Calu3 (cell line): ENCODE data around the gene HS3ST6. TPM values are rescaled to one million over a fixed set of nuclear protein-coding genes. Genes with fewer than 3 reads are reported as not detected.

ENCODE experiments used
- BruUV-seq: library from RNA; stranded (reverse); fragments of 400-500 nt; replicated peaks from 2 replicates; lab custom pipeline; 2021; lab: Mats Ljungman, UMichigan
- CTCF ChIA-PET: fragments of 300-600 bp; sonication (Branson Sonifier 250); formaldehyde crosslinking; loops from one replicate; lab custom pipeline; 2022; ENCODE audit warnings: antibody characterized with exemption; lab: Charles Lee
- DNase-seq: peaks from one replicate; pipeline ENCODE4 v3.0.0; 2022
- H3K27ac Mint-ChIP-seq: one replicate; pipeline ENCODE4 v1.8.0; 2022; ENCODE audit warnings: mixed read lengths; ENCODE audit not compliant: unreplicated experiment
- H3K27me3 Mint-ChIP-seq: one replicate; pipeline ENCODE4 v1.8.0; 2022; ENCODE audit warnings: mixed read lengths; ENCODE audit not compliant: unreplicated experiment
- H3K36me3 Mint-ChIP-seq: one replicate; pipeline ENCODE4 v1.8.0; 2022; ENCODE audit warnings: mild to moderate bottlenecking, moderate library complexity, mixed read lengths; ENCODE audit not compliant: insufficient read depth, unreplicated experiment
- H3K4me1 Mint-ChIP-seq: one replicate; pipeline ENCODE4 v1.8.0; 2022; ENCODE audit warnings: mild to moderate bottlenecking, low read depth, mixed read lengths; ENCODE audit not compliant: unreplicated experiment
- H3K4me3 Mint-ChIP-seq: one replicate; pipeline ENCODE4 v1.8.0; 2022; ENCODE audit warnings: mild to moderate bottlenecking, low read depth, moderate library complexity, mixed read lengths; ENCODE audit not compliant: unreplicated experiment
- H3K9me3 Mint-ChIP-seq: one replicate; pipeline ENCODE4 v1.8.0; 2022; ENCODE audit warnings: low read depth, mixed read lengths; ENCODE audit not compliant: unreplicated experiment
- intact Hi-C: fragments of 100-400 bp; cut with micrococcal nuclease; formaldehyde crosslinking; loops from one replicate; pipeline ENCODE4 v1.10.0; 2022; ENCODE audit not compliant: unreplicated experiment
- total RNA-seq: library from RNA; stranded (reverse); gene quantifications from 2 replicates; pipeline ENCODE4 v1.2.3, GENCODE V29; 2022
- TF ChIP-seq, protein P1 (sequence below): fragments of 200-600 bp; IDR thresholded peaks from one replicate; pipeline ENCODE4 v1.8.0; 2022; ENCODE audit warnings: antibody characterized with exemption; ENCODE audit not compliant: unreplicated experiment

The HS3ST6 gene
- total RNA-seq, 1 experiment from 2014 or later = not detected

GRCh38 chr16:1863681-1864460 lies 54.3 kb downstream of the HS3ST6 start:
- Mint-ChIP-seq H3K4me3 (no peak overlapping the region), H3K4me1 (no peaks in the 10 kb centered on the region), H3K27ac (no peak overlapping the region), H3K36me3 (no peaks in the 10 kb centered on the region), H3K27me3 (peaks cover 36% of the 10 kb centered on the region), H3K9me3 (no peaks in the 10 kb centered on the region)
- BruUV-seq = no TSS peak
- CTCF ChIA-PET = interaction anchor here (0.6 to 1.3 kb wide), 4 partner anchors 44 to 276 kb away, joined by 3 to 6 read pairs (median 3); no protein-coding TSS in a partner anchor
- TF ChIP-seq, protein P1, sequence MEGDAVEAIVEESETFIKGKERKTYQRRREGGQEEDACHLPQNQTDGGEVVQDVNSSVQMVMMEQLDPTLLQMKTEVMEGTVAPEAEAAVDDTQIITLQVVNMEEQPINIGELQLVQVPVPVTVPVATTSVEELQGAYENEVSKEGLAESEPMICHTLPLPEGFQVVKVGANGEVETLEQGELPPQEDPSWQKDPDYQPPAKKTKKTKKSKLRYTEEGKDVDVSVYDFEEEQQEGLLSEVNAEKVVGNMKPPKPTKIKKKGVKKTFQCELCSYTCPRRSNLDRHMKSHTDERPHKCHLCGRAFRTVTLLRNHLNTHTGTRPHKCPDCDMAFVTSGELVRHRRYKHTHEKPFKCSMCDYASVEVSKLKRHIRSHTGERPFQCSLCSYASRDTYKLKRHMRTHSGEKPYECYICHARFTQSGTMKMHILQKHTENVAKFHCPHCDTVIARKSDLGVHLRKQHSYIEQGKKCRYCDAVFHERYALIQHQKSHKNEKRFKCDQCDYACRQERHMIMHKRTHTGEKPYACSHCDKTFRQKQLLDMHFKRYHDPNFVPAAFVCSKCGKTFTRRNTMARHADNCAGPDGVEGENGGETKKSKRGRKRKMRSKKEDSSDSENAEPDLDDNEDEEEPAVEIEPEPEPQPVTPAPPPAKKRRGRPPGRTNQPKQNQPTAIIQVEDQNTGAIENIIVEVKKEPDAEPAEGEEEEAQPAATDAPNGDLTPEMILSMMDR = no peak
- intact Hi-C loops = loop anchor here (1.0 to 2.0 kb wide), 2 partner anchors 65 to 68 kb away; no protein-coding TSS in a partner anchor
- DNase-seq = no peak

DNA sequence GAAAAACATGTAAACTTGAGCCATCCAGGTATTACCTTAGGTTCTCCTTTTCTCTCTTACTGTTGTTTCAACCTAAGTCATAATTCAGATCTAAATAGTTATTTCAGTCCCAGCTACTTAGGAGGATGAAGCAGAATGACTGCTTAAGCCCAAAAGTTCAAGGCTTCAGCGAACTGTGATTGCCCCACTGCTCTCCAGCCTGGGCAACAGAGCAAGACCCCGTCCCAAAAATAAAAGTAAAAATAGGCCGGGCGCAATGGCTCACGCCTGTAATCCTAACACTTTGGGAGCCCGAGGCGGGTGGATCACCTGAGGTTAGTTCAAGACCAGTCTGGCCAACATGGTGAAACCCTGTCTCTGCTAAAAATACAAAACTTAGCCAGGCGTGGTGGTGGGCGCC lies 55.8 kb downstream of the HS3ST6 start:
- Mint-ChIP-seq H3K9me3 (no peaks in the 10 kb centered on the region), H3K4me3 (no peak overlapping the region), H3K36me3 (no peaks in the 10 kb centered on the region), H3K27ac (no peak overlapping the region), H3K4me1 (peaks cover 9% of the 10 kb centered on the region), H3K27me3 (peaks cover 51% of the 10 kb centered on the region)
- no TSS peak for BruUV-seq
- intact Hi-C loops = loop anchor here (2.0 kb wide), 1 partner anchor 66 kb away; no protein-coding TSS in a partner anchor
- TF ChIP-seq, protein P1 = no peak
- no peak for DNase-seq
- CTCF ChIA-PET = no interaction called here

DNA sequence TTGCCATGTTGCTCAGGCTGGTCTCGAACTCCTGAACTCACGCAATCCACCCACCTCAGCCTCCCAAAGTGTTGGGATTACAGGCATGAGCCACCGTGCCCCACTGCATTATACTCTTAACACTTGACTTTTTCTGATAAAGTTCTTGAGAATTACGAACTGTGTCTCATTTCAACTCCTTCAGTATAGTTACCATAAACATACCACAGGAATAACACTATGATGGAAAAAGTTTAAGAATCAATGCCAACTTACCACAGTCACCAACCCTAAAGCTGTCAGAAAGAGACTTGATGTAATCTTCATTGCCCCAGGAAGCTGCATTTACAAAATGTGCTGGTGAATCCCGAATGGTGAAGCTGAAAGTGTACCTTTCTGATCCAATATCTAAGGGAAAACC lies 56.5 kb downstream of the HS3ST6 start:
- intact Hi-C loops = loop anchor here (2.0 kb wide), 1 partner anchor 67 kb away; no protein-coding TSS in a partner anchor
- Mint-ChIP-seq H3K9me3 (no peaks in the 10 kb centered on the region), H3K27ac (no peak overlapping the region), H3K4me3 (no peak overlapping the region), H3K4me1 (peaks cover 9% of the 10 kb centered on the region), H3K36me3 (no peaks in the 10 kb centered on the region), H3K27me3 (peaks cover 57% of the 10 kb centered on the region)
- TF ChIP-seq, protein P1 = no peak
- no peak for DNase-seq
- no TSS peak for BruUV-seq
- CTCF ChIA-PET = interaction anchor here (0.7 to 1.7 kb wide), 2 partner anchors 70 to 474 kb away, joined by 4 to 7 read pairs; no protein-coding TSS in a partner anchor

Other genes starting within 250 kb of the HS3ST6 start
- gene JPT2, start 240.1 kb downstream of the HS3ST6 start, total RNA-seq = 167 and 185 TPM in 2 replicates
- 104 and 110 TPM in 2 replicates for gene MAPK8IP3, start 212.2 kb downstream of the HS3ST6 start, total RNA-seq
- 64.3 and 73.1 TPM in 2 replicates for gene NME3, start 146.9 kb downstream of the HS3ST6 start, total RNA-seq
- 30.8 and 42.2 TPM in 2 replicates for gene EME2, start 145.6 kb downstream of the HS3ST6 start, total RNA-seq
- 128 and 135 TPM in 2 replicates for gene MRPS34, start 145.3 kb downstream of the HS3ST6 start, total RNA-seq
- gene SPSB3, start 135.8 kb downstream of the HS3ST6 start, total RNA-seq = 44.3 and 45.2 TPM in 2 replicates
- 91.8 and 98.1 TPM in 2 replicates for gene NUBP2, start 135.5 kb downstream of the HS3ST6 start, total RNA-seq
- gene IGFALS, start 124.7 kb downstream of the HS3ST6 start, total RNA-seq = not detected in 2 replicates
- gene HAGH, start 91.6 kb downstream of the HS3ST6 start, total RNA-seq = 48.0 and 48.2 TPM in 2 replicates
- gene FAHD1, start 91.2 kb downstream of the HS3ST6 start, total RNA-seq = 33.1 and 43.3 TPM in 2 replicates
- gene MEIOB, start 46.3 kb downstream of the HS3ST6 start, total RNA-seq = not detected in 2 replicates
- 20.3 and 27.1 TPM in 2 replicates for gene MSRB1, start 24.8 kb upstream of the HS3ST6 start, total RNA-seq
- gene RPL3L, start 36.3 kb upstream of the HS3ST6 start, total RNA-seq = not detected in 2 replicates
- 148 and 153 TPM in 2 replicates for gene NDUFB10, start 41.1 kb upstream of the HS3ST6 start, total RNA-seq
- 2,674 and 2,950 TPM in 2 replicates for gene RPS2, start 46.4 kb upstream of the HS3ST6 start, total RNA-seq
- not detected in 2 replicates for gene RNF151, start 48.4 kb upstream of the HS3ST6 start, total RNA-seq
- gene TBL3, start 53.6 kb upstream of the HS3ST6 start, total RNA-seq = 62.0 and 71.1 TPM in 2 replicates
- gene NOXO1, start 63.1 kb upstream of the HS3ST6 start, total RNA-seq = 10.1 and 11.8 TPM in 2 replicates
- gene GFER, start 65.8 kb upstream of the HS3ST6 start, total RNA-seq = 40.8 and 43.5 TPM in 2 replicates
- gene SYNGR3, start 71.6 kb upstream of the HS3ST6 start, total RNA-seq = 3.6 and 3.8 TPM in 2 replicates
- 72.4 and 73.1 TPM in 2 replicates for gene ZNF598, start 91.4 kb upstream of the HS3ST6 start, total RNA-seq
- 1.5 and 4.2 TPM in 2 replicates for gene NPW, start 101.4 kb upstream of the HS3ST6 start, total RNA-seq
- 15.7 and 22.0 TPM in 2 replicates for gene NHERF2, start 108.5 kb upstream of the HS3ST6 start, total RNA-seq
- 32.8 and 33.8 TPM in 2 replicates for gene NTHL1, start 129.4 kb upstream of the HS3ST6 start, total RNA-seq
- 170 and 194 TPM in 2 replicates for gene TSC2, start 129.6 kb upstream of the HS3ST6 start, total RNA-seq
- 82.0 and 86.0 TPM in 2 replicates for gene PKD1, start 217.5 kb upstream of the HS3ST6 start, total RNA-seq
- 10.8 and 12.3 TPM in 2 replicates for gene RAB26, start 230.2 kb upstream of the HS3ST6 start, total RNA-seq
- gene TRAF7, start 237.4 kb upstream of the HS3ST6 start, total RNA-seq = 118 and 127 TPM in 2 replicates